Duodenal mucosa (tissue), 2 donors: ENCODE measurements around the gene ASIC1.

ENCODE experiments used
- H3K27ac ChIP-seq: one replicate; pipeline ENCODE4 v1.7.0; 2013; ENCODE audit warnings: low read depth, low read length
- H3K27me3 ChIP-seq, 2 donors: one replicate each; pipeline ENCODE4 v1.7.0; 2013; ENCODE audit warnings: low read length in 2 of 2, control low read depth in 1 of 2; ENCODE audit not compliant: insufficient read depth in 2 of 2, control insufficient read depth in 1 of 2
- H3K36me3 ChIP-seq, 2 donors: one replicate each; pipeline ENCODE4 v1.7.0; 2013; ENCODE audit warnings: low read length in 2 of 2, control low read depth in 1 of 2; ENCODE audit not compliant: insufficient read depth in 2 of 2, control insufficient read depth in 1 of 2
- H3K4me1 ChIP-seq, 2 donors: one replicate each; pipeline ENCODE4 v1.7.0; 2013; ENCODE audit warnings: low read length in 2 of 2, control low read depth in 1 of 2; ENCODE audit not compliant: insufficient read depth in 2 of 2, control insufficient read depth in 1 of 2
- H3K4me3 ChIP-seq, 2 donors: one replicate each; pipeline ENCODE4 v1.7.0; 2013; ENCODE audit warnings: low read length in 2 of 2, low read depth in 1 of 2
- H3K9ac ChIP-seq, 2 donors: one replicate each; pipeline ENCODE4 v1.7.0; 2013; ENCODE audit warnings: low read length in 2 of 2, low read depth in 1 of 2
- H3K9me3 ChIP-seq, 2 donors: one replicate each; pipeline ENCODE4 v1.7.0; 2013; ENCODE audit warnings: low read length in 2 of 2, control low read depth in 1 of 2; ENCODE audit not compliant: control insufficient read depth in 1 of 2

The ASIC1 gene

GRCh38 chr12:50051101-50051806 lies 6.1 kb upstream of the ASIC1 start:
- H3K27ac ChIP-seq: no peak overlapping the region
- H3K4me1 ChIP-seq: peaks cover 9 to 20% of the 10 kb centered on the region in 2 donors
- H3K27me3 ChIP-seq: peaks cover 12 to 19% of the 10 kb centered on the region in 2 donors
- no peaks in the 10 kb centered on the region for H3K9me3 ChIP-seq
- no peaks in the 10 kb centered on the region for H3K36me3 ChIP-seq
- H3K4me3 ChIP-seq: no peak overlapping the region
- no peak overlapping the region for H3K9ac ChIP-seq

- no peaks in the 10 kb centered on the region for H3K9me3 ChIP-seq
- peaks cover 9 to 28% of the 10 kb centered on the region in 2 donors for H3K4me1 ChIP-seq
- peaks cover 19 to 29% of the 10 kb centered on the region in 2 donors for H3K27me3 ChIP-seq
- H3K27ac ChIP-seq: no peak overlapping the region
- no peak overlapping the region for H3K4me3 ChIP-seq
- no peaks in the 10 kb centered on the region for H3K36me3 ChIP-seq
- H3K9ac ChIP-seq: no peak overlapping the region
Observed at GRCh38 chr12:50052544-50052943, 4.9 kb upstream of the ASIC1 start.

- Histone ChIP-seq H3K36me3 (no peaks in the 10 kb centered on the region), H3K27ac (no peak overlapping the region), H3K4me1 (peaks cover 10 to 28% of the 10 kb centered on the region in 2 donors), H3K9me3 (no peaks in the 10 kb centered on the region), H3K4me3 (no peak overlapping the region), H3K27me3 (peaks cover 19 to 30% of the 10 kb centered on the region in 2 donors), H3K9ac (no peak overlapping the region)
Observed at GRCh38 chr12:50052964-50053363, 4.4 kb upstream of the ASIC1 start.

- Histone ChIP-seq H3K4me1 (peaks cover 13 to 28% of the 10 kb centered on the region in 2 donors), H3K9ac (no peak overlapping the region), H3K9me3 (no peaks in the 10 kb centered on the region), H3K4me3 (no peak overlapping the region), H3K36me3 (no peaks in the 10 kb centered on the region), H3K27ac (no peak overlapping the region), H3K27me3 (peaks cover 19 to 36% of the 10 kb centered on the region in 2 donors)
Observed at GRCh38 chr12:50053583-50053982, 3.8 kb upstream of the ASIC1 start.

GRCh38 chr12:50055831-50056638 lies 1.4 kb upstream of the ASIC1 start:
- H3K4me3 ChIP-seq: no peak overlapping the region
- H3K9ac ChIP-seq: no peak overlapping the region
- H3K27me3 ChIP-seq: peaks cover 17 to 37% of the 10 kb centered on the region in 2 donors
- H3K4me1 ChIP-seq: peaks cover 16 to 23% of the 10 kb centered on the region in 2 donors
- H3K9me3 ChIP-seq: no peaks in the 10 kb centered on the region
- H3K36me3 ChIP-seq: no peaks in the 10 kb centered on the region
- H3K27ac ChIP-seq: no peak overlapping the region

GRCh38 chr12:50056639-50056976 lies 788 bp upstream of the ASIC1 start:
- Histone ChIP-seq H3K4me3 (peak overlapping the region; percentile 70 to 71), H3K27ac (no peak overlapping the region), H3K36me3 (no peaks in the 10 kb centered on the region), H3K4me1 (peaks cover 16 to 20% of the 10 kb centered on the region in 2 donors), H3K27me3 (peaks cover 11 to 33% of the 10 kb centered on the region in 2 donors), H3K9me3 (no peaks in the 10 kb centered on the region), H3K9ac (peak overlapping the region in 1 of 2 donors; percentile 45)

- no peaks in the 10 kb centered on the region for H3K9me3 ChIP-seq
- no peak overlapping the region for H3K9ac ChIP-seq
- H3K27me3 ChIP-seq: peaks cover 7 to 26% of the 10 kb centered on the region in 2 donors
- no peak overlapping the region for H3K27ac ChIP-seq
- H3K4me3 ChIP-seq: peak overlapping the region in 1 of 2 donors; percentile 26
- no peaks in the 10 kb centered on the region for H3K36me3 ChIP-seq
- H3K4me1 ChIP-seq: peaks cover 15 to 17% of the 10 kb centered on the region in 2 donors
Observed at GRCh38 chr12:50057896-50058670, 687 bp downstream of the ASIC1 start.

- Histone ChIP-seq H3K4me1 (peaks cover 15 to 17% of the 10 kb centered on the region in 2 donors), H3K27me3 (peaks cover 7 to 26% of the 10 kb centered on the region in 2 donors), H3K4me3 (no peak overlapping the region), H3K9ac (no peak overlapping the region), H3K9me3 (no peaks in the 10 kb centered on the region), H3K27ac (no peak overlapping the region), H3K36me3 (no peaks in the 10 kb centered on the region)
Observed at GRCh38 chr12:50058743-50059312, 1.4 kb downstream of the ASIC1 start.

GRCh38 chr12:50059440-50060119 lies 2.2 kb downstream of the ASIC1 start:
- no peak overlapping the region for H3K27ac ChIP-seq

More at GRCh38 chr12:50059440-50060119, 2.2 kb downstream of the ASIC1 start:
- Histone ChIP-seq H3K36me3 (no peaks in the 10 kb centered on the region), H3K27me3 (peaks cover 7 to 26% of the 10 kb centered on the region in 2 donors), H3K9ac (no peak overlapping the region), H3K4me1 (peaks cover 15 to 17% of the 10 kb centered on the region in 2 donors), H3K4me3 (no peak overlapping the region), H3K9me3 (no peaks in the 10 kb centered on the region)
